T-helper 2 cell (primary cell): ENCODE data around the gene RFPL3.
"Not testable (repeated sequence)": the region's sequence is repeated elsewhere in the genome, so short reads cannot be mapped to it uniquely, and the experiment has no call there.

Source experiments
- DNase-seq, 5 experiments: peaks; one replicate each; pipeline versions ENCODE4 v3.0.0 to v3.0.0-alpha.2; 2012 to 2022

RFPL3 gene

GRCh38 chr22:32331236-32331917 lies 26.3 kb upstream of the RFPL3 start:
- no peak for DNase-seq

GRCh38 chr22:32331918-32332725 lies 25.5 kb upstream of the RFPL3 start:
- no peak for DNase-seq

DNA sequence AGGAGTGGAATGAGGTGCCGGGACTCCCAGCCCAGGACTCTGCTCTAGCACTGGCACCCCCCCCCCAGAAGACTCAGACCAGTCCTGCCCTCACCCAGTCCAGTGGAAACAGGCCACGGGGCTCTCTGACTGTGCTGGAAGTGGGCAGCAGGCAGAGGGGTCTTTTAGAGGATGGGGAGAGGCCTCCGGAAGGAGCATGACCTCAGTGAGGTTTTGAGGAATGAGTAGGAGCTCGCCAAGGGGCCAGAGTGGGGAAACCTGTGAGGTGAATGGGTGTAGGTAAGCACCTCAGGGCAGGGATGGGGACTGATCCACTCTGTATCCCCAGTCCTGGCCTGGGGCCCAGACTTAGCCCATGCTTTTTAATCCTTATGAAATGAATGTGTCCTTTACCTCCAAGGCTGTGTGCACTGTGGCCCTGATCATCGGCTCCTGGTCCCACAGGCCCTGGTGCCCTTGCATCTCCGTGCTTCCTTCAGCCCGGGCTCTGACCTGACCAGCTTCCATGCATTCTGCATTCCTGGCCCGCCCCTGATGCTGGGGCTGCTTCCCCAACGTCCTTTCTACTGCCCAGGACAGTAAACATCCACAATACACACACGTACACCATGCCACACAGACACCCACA lies 24.4 kb upstream of the RFPL3 start:
- no peak for DNase-seq

- DNase-seq = no peak
These were observed 23.7 kb upstream of the RFPL3 start for GRCh38 chr22:32333769-32334659.

DNA sequence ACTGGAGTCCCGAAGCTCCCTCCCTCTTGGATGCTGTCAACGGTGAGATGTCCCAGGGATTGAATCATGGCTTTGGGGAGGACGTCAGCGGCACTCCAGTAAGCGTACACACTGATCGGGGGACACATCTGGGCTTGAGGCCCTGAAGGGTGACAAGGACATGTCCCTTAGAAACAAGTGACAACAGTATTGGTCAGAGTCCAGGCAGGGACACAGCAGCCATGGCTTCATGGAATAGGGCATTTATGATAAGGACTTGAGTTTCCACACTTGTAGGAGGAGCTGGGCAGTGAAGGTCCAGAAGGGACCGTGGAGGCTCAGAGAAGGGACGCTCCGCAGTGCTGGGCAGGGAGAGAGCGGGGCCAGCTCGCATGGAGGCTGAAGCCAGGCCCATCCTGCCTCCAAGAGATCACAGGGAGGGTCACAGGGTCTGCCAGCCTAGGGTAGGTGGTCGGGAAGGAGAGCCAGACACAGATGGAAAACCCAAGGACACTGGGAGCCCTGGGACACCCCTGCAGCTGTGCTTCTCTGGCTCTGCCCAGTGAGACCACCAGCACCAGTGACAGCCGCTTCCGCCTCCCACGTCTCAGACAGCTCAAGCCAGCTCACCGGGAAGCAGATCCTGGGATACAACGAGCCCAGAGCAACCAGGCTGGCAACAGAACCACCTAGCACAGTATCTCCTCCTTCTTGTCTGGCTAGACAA lies 22.9 kb upstream of the RFPL3 start:
- no peak for DNase-seq

DNA sequence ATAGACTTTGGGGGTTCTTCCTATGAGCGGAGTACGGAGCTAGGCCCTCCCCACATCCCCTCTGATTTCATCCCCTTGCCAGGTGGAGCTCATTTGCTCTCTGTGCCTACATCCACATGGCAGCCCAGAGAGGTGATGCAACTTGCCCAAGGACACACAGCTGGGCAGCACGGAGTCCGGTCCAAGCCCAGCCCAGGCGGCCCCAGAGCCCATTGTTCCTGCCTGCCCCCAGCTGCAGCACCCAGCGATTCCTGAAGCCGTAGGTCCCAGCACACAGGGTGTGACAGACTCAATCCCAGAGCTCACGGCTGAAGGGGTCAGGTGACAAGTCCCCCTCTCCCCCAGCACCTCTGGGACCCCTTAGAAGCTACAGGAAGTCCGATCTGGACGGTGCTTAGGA lies 22.2 kb upstream of the RFPL3 start:
- DNase-seq = no peak

DNA sequence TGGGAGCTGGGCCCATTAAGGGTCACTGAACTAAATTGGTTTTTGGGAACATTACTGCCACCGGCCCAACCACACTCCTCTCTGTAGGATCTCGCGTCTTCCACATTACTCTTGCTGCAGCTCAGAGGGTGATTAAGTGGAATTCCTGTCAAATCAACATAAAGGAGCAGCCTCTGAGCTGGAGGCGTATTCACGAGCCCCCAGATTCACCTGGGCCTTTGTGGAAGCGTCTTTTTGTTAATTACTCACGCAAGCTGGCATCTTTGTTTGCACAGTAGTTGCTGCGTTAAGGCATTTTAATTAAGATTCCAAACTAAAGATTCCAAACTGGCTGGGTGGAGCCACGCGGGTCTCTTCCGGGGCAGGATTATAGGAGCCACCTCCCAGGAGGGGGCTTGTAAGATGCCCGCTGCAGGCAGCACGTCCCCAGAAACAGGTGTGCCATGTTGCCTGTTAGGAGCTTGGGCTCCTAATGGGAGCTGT lies 21.5 kb upstream of the RFPL3 start:
- DNase-seq = no peak

DNA sequence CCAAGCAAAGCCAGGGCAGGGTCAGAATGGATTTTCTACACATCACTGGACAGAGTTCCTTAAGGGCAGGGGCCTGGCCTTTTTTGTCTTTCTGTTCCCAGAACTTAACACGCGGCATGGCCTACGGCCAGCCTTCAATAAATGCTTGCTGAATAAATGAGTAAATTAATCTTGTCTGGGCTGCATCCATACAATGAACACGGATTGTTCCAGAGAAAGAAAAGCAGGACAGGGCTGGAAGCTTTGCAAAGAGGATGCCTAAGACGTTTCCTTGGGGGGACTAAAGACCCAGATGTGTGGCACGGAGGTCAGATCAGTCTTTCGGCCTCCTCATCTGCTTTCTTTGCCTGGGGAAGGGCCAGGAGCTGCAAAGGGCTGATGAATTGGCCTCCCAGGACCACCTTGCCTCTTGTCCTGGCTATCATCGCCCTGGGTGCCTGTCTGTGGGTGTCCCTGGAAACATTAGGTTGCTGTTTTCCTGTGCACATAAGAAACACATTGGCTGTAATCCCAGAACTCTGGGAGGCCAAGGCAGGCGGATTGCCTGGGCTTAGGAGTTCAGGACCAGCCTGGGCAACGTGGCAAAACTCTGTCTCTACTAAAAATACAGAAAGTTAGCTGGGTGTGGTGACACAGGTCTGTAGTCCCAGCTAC lies 20.8 kb upstream of the RFPL3 start:
- DNase-seq = no peak

GRCh38 chr22:32337425-32337824 lies 20.2 kb upstream of the RFPL3 start:
- not testable (repeated sequence) for DNase-seq

DNA sequence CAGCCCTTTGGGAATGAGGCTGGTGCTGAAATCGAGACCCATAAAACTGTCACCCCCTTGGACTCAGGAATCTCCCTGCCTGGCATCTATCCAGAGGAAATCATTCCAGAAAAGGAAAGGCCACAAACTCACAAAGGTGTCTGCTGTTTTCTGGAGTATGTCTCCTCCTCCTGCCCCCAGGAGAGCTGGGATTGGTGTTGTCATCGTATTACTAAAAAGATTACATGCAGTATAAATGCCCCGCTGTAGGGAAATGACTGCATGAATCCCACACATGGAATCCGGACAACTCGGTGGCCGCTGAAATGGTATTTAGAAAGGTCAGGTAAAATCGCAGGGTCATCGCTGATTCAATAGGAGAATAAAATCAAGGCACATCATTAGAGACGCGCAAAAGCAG lies 18.9 kb upstream of the RFPL3 start:
- DNase-seq = no peak

- DNase-seq = no peak
These were observed 18.3 kb upstream of the RFPL3 start for GRCh38 chr22:32339190-32340012.

DNA sequence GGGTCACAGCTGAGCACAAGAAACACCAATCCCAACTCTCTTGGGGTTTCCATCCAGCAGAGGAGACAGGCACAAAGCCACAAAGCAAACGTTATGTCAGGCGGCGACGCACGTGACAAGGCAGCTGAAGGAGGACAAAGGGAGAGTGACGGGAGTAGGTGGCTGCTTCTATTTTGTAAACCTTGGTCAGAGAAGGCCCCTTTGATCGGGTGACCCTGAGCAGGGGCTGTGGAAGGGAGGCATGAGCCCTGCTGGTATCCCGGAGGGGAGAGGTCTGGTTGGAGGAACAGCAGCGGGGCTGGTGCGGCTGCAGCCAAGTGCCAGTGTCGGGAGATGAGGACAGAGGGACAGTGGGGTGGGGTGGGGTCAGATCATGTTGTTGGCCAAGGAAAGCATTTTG lies 17.3 kb upstream of the RFPL3 start:
- no peak for DNase-seq

GRCh38 chr22:32341122-32341740 lies 16.4 kb upstream of the RFPL3 start:
- DNase-seq = no peak

DNA sequence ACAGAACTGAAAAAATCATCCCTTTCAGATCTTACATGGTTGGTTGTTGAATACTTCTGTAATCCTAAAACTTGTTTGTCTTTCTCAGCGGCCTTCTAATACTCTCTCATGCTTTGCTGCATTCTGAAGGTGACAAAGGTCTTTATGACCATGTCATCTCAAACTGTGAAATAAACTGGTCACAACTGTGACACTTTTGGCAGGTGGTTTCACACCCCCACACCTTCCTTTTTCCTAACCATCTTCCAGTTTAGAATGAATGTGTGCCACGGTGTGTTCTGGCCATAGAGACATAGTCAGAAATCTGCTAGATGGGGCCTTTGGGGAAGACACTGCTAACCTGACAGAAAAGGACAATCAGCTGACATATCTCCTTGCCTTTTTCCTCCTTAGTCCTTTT lies 14.7 kb upstream of the RFPL3 start:
- no peak for DNase-seq

DNA sequence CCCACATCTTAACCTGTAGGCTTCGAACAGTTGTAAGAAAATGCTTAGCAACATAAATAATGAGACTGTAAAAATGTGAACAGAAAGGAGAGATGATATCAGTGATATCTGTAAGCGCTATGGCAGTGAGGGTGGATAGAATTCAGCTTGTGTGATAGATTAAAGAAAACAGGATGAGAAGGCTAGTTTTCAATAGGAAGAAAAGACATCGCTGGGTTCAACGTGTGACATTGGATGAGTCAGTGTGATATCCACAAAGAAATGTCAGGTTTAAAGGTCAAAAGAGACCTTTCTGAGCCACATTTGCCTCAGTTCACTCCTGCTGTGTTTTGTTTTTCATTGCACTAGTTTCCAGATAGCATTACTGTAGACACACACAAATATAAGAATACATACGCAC lies 13.7 kb upstream of the RFPL3 start:
- DNase-seq = no peak

DNA sequence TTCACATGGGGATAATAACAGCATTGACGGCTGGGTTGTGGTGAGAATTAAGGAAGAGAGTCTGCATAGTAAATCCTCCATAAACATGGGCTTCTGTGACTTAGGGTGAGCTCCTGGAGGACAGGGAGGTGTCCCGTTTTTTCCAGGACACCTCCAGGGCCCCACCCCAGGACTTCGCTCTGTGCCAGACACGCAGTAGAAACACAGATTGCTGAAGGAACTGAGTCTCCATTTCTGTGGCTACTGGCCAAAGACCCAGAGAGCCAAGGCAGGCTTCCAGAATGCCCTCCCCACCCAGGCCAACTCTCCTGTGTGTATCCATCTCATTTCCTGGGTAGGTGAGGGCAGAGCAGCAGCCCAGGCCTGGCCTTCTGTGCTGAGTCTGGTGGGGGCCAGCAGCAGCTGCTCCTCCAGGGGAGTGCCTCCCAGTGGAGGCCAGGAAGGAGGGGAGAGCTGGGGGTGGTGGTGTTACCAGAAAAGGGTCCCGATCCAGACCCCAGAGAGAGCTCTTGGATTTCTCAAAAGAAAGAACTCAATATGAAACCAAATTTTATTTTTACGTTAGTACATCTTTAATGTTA lies 9.5 kb upstream of the RFPL3 start:
- DNase-seq = no peak

GRCh38 chr22:32351875-32352274 lies 5.8 kb upstream of the RFPL3 start:
- not testable (repeated sequence) for DNase-seq

- no peak for DNase-seq
These were observed 5.0 kb upstream of the RFPL3 start for GRCh38 chr22:32352681-32353080.

DNA sequence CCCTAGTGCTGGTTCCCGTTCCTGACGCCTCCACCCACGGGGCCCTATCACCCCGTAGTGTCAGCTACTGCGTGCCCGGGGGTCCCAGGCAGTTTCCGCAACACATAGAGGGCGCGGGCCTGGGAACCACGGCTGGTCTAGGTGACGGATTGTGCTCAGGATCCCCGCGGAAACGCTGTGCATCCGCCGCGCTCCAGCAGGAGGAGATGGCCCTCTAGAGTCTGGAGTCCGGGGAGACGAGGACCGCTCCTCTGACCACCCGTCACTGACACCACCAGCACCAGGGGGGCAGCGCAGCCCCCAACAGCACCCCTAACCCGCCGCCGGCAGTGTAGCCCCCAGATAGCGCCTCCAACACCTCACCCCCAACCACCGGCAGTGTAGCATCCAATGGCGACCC lies 4.4 kb upstream of the RFPL3 start:
- DNase-seq = no peak

GRCh38 chr22:32353840-32354239 lies 3.8 kb upstream of the RFPL3 start:
- DNase-seq = no peak
